NB4 (cell line): ENCODE results near the gene MLXIP.

Experiments
- DNase-seq: peaks from one replicate; pipeline ENCODE4 v3.0.0; 2010; ENCODE audit warnings: low read depth
- H3K4me3 ChIP-seq: one replicate; pipeline ENCODE4 v1.5.1; 2011; ENCODE audit warnings: mild to moderate bottlenecking, low read depth, low read length, moderate library complexity
- CTCF ChIP-seq: IDR thresholded peaks from one replicate; pipeline ENCODE4 v1.5.1; 2012; ENCODE audit warnings: low read depth, low read length
- MAX ChIP-seq: IDR thresholded peaks from 2 replicates; pipeline ENCODE4 v1.6.1; 2011; ENCODE audit warnings: low read depth, low read length
- MYC ChIP-seq: IDR thresholded peaks from 2 replicates; pipeline ENCODE4 v1.6.1; 2011; ENCODE audit warnings: low read depth, low read length
- POLR2A ChIP-seq: IDR thresholded peaks from 2 replicates; pipeline ENCODE4 v1.6.1; 2011; ENCODE audit warnings: mild to moderate bottlenecking; ENCODE audit not compliant: insufficient read length; ENCODE audit errors: extremely low read depth

MLXIP gene

GRCh38 chr12:122133192-122133950, 54.8 kb downstream of the MLXIP start:
- no peak overlapping the region for H3K4me3 ChIP-seq
- TF ChIP-seq CTCF = no peak
- no peak for TF ChIP-seq MAX
- TF ChIP-seq POLR2A = no peak
- no peak for TF ChIP-seq MYC
- no peak for DNase-seq

- TF ChIP-seq POLR2A = no peak
- no peak for TF ChIP-seq MAX
- no peak for TF ChIP-seq MYC
- no peak for TF ChIP-seq CTCF
- no peak for DNase-seq
- H3K4me3 ChIP-seq = no peak overlapping the region
These were observed 57.0 kb downstream of the MLXIP start for GRCh38 chr12:122135437-122136031.

- H3K4me3 ChIP-seq = no peak overlapping the region
- DNase-seq = peak; percentile 43
- TF ChIP-seq CTCF = peak; percentile 39
- no peak for TF ChIP-seq MAX
These were observed 58.7 kb downstream of the MLXIP start for GRCh38 chr12:122137229-122137628.

- DNase-seq = no peak
- no peak overlapping the region for H3K4me3 ChIP-seq
- no peak for TF ChIP-seq MAX
These were observed 59.1 kb downstream of the MLXIP start for GRCh38 chr12:122137681-122138080.

GRCh38 chr12:122138181-122138580, 59.6 kb downstream of the MLXIP start:
- TF ChIP-seq POLR2A (no peak), MAX (no peak), CTCF (no peak), MYC (no peak)
- no peak overlapping the region for H3K4me3 ChIP-seq
- DNase-seq = no peak

- TF ChIP-seq MAX = no peak
- TF ChIP-seq CTCF = no peak
- TF ChIP-seq MYC = no peak
- no peak for TF ChIP-seq POLR2A
- no peak for DNase-seq
- no peak overlapping the region for H3K4me3 ChIP-seq
These were observed 60.1 kb downstream of the MLXIP start for GRCh38 chr12:122138616-122139015.
